HG02870 (cell line): Measurements from ENCODE around the gene GFAP.
A peak's percentile ranks its signal among the peaks of the same experiment; 100 is the strongest.
"Not testable (repeated sequence)": the region's sequence is repeated elsewhere in the genome, so short reads cannot be mapped to it uniquely, and the experiment has no call there.

Experiments
- ATAC-seq: cut with Tn5 transposase; IDR thresholded peaks from one replicate; pipeline ENCODE4 v1.9.1; 2021; ENCODE audit warnings: mild to moderate bottlenecking, moderate library complexity; ENCODE audit not compliant: unreplicated experiment

Gene GFAP

DNA sequence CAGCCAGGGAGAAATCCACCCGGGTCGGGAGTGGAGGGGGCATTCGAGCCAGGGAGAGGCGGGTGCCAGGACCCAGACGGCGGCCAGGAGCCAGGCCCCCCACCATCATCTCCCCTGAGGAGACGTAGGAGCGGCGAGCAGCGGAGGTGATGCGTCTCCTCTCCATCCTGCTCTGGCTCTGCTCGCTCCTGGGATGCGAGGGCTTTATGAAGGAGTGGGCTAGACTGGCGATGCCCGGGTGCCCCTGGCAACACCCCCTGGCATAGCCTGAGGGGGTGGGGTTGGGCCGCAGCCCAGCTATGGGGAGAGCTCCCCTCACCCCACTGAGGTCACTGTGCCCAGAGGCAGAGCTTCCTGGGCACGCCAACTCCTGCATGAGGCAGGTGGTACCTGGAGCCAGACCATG, at the start of gene GFAP:
TSS of gene GFAP (minus strand) at position 180 of the 406 bp plus-strand sequence. CDS start at position 166, 14 bp downstream.
- ATAC-seq, result no peak

DNA sequence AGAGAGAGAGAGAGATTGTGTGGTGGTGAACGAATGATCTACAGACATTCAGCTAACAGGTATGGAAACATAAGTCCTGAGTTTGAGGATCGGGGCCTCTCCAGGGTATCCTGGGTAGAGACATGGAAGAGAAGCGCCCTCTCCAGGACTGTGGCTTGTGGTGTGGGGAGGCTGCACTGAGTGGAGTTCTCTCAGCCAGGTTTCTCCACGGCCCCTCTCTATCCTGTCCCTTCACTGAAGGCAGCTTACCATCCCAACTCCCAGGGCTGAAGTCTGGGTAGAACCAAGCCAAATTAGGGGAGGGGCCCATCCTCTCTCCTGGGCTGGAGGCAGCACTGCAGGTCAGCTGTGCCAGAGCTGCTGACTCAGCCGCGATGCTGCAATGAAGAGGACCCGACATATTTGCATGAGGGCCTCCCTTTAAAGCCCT, 46.6 kb upstream of the GFAP start:
- no peak for ATAC-seq

DNA sequence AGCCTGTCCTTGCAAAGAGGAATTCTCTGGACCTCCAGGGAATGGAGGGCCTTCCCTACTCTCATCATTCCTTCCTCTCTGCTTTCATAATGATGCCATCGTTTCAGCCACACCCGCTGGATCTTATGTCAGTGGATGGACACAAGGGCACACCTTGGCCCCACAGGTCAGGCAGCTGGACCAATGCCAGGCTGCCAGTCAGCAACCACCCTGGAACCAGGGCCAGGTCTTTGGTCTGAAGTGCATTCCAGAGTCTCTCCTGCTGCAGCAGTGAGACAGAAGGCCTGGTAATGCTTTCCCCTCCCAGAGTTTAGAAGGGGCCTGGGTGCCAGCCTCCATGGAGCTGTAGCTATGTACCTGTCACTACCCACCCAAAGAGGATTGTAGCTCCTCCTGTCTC, 45.4 kb upstream of the GFAP start:
- no peak for ATAC-seq

DNA sequence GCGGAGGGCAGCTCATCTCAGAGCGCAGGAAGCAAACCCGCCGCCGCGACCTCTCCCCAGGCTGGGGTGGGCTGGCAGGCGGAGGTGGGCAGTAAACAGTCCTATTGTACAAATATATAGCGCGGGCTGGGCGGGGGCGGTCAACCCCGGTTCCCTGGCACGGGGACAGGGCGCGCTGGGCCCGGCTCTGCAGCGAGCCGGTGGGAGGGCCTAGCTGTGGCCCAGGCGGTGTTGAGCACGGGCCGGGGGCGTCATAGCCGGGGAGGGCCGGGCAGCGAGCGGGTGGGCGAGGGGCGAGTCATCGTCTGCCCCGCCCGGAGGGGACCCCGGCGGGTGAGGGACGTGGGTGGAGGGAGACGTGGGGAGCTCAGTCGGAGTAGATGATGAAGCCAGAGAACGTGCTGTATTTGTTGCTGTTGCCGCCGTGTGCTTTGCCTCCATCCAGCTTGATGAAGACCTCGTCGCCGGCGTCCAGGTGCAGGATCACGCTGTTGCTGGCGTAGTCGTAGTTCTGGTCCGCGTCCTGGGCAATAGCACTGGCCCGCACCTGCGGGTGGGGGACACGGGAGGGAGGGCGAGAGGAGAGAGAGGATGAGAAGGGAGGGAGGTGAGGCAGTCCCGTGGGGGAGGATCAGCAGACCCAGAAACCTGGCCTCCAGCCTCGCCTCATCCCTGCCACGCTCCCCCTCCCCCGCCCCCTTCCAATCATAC, 44.7 kb upstream of the GFAP start:
- no peak for ATAC-seq

DNA sequence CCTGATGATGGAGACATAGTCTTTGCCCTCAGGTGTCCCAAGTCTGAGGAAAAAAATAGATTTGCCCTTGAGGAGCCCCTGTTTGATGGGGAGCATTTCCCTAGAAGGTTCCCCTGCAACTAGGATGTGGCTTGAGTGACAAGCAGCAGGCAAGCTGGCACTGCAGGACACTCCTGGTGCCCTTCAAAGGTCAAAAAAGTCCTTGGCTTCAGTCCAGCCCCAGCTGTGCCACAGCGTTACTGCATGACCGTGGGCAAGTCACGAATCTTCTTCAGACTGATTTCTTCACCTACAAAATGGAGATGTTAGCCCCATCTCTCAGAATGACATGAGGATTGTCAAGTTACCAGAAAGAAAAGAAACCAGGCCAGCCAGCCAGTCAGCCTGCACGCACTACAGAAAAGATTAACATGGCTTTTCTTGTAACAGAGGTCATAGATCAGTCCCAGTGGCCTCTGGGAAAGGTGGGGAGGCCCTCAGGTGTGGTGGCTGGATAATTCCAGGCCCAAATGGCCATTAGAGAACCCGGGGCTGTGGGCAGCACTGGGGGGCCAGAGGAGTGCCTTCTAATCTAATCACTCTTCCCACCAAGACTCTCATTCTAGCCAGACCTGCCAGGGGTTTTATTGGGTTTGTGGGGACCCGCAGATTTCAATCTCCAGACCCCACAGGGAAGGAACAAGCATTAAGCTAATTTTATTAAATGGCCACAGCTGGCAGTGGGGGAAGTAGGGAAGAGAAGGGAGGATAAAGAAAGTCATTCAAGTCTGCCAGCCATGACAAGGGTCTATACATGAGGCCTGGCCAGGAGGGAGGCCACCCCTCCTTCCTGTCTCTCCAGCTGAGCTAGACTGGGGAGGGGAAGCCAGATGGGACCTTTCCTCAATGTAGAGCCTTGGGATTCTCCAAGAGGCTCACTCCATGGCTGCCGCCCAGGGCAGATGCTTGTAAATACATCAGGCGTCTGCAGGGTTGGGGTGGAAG, 42.0 kb upstream of the GFAP start:
- no peak for ATAC-seq

DNA sequence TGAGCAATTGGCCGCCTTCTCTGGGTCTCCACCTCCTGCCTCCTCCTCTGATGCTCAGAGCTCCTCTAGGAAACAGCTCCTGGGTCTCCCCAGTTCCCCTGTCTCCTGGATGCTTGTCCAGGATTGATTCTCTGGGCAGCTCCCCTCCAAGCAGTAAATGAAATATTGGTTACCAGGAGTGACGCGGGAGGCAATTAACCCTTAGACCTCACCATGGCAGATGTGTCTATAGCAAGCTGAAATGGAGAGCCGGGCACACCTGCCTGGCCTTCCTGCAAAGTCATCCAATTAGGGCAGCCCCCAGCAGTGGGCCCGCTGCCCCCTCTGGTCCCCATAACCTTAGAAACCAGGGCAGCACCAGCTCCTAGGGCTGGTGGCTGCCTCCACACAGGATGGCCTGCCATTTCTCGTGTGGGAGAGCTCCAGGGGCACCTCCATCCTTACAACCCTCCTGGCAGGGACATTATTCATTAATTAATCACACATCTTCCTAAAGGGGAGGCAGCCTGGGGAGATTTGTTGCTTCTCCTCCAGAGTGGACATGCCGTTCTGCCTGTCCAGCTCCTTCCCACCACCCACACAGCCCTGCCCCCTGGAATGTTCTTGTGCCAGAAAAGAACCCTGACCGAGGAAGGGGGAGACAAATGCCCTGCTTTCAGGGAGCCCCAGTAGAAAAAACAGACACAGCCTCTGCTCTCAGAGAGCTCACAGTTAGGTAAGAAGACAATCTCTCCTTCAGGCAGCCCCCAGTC, 40.5 kb upstream of the GFAP start:
- ATAC-seq, result no peak

DNA sequence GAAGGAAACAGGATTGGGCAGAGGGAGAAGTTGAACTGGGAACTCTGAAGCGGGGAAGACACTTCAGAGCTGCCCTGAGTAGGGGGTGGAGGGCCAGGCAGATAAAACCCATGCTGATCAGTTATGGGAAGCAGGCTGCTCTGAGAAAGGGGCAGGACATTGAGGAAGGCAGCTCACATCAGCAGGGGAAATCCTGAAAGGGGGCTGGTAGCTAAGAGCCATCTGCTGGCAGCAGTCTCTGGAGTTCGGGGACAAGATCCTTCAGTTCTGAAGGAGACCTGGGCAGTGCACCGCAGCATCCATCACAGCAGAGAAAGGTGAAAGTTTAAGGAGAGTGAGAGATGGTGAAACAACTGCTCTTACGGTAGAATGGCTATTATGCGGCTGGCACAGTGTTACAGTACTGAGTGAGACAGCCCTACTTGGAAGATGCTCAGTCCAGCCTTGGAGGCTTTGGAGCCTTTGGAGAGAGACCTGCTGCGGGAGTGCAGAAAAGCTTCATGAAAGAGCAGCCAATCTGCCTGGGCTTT, 37.7 kb upstream of the GFAP start:
- no peak for ATAC-seq

DNA sequence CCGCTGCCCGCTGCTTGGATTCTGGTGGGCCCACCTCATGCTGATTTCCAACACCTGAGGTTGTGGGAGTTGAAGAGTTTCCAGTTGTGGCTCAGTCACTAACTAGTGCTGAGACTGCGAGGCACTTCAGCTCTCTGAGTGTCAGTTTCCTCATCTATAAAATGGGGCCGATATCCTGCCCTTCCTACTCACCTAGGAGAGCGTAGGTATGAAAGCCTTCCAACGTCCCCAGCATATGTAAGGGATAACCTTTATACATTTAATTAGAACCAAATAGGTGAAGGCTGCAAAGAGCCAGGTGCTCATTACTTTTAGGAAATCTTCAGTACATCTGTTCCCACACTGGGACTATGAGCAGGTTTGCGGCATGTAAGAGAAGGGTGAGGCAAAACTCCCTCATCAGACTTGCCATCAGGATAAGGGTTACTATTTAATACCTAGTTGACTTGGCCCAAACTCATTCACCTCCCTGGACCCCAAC, 33.1 kb upstream of the GFAP start:
- no peak for ATAC-seq

DNA sequence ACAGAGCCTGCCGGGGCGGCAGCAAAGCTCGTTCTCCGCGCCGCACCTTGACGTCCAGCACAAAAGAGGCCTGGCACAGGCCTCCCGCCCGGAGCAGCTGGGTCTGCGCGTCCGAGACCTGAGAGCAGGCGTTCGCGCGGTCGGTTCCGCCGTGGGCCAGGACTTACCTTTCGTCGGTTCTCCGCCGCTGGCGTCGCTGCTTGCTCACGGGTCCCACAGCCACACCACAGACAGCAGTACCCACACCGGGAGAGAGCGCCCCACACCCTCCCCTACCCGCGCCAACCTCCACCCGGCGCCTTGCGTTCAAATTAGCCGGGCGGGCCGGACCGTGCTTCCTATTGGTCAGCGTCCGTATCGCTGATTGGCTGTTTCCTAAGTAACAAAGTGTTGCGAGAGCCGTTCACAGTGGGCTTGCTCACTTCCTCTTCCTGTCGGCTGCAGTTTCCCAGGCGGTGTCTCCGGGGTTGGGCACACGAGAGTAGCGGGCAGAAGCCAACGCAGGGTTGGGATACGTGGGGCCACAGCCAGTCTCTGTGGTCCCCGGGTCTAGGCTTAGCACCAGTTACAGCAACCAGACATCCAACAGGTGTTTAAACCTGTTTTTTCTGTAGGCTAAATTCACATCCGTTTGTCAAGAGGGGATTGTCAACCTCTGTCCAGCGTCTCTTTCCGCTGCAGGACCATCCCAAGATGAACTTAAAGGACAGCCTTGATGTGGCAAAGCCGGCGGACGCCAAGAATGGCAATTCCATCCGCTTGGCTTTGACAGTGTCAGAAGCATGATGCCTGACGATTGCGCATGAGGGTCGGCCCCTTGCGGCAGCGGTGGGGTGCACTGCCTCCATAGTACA, 32.4 kb upstream of the GFAP start, which contains the start of gene KIF18B:
TSS of gene KIF18B (minus strand) at position 313 of the 854 bp plus-strand sequence. CDS start 11,429 bp downstream, outside the sequence.
- ATAC-seq, result peak; percentile 92

DNA sequence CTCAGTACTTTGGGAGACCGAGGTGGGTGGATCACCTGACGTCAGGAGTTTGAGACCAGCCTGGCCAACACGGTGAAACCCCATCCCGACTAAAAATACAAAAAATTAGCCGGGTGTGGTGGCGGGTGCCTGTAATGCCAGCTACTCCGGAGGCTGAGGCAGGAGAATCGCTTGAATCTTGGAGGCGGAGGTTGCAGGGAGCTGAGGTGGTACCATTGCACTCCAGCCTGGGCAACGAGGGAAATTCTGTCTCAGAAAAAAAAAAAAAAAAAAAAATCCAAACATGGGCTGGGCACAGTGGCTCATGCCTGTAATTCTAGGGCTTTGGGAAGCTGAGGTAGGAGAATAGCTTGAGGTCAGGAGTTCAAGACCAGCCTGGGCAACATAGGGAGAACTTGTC, 30.4 kb upstream of the GFAP start:
- not testable (repeated sequence) for ATAC-seq

DNA sequence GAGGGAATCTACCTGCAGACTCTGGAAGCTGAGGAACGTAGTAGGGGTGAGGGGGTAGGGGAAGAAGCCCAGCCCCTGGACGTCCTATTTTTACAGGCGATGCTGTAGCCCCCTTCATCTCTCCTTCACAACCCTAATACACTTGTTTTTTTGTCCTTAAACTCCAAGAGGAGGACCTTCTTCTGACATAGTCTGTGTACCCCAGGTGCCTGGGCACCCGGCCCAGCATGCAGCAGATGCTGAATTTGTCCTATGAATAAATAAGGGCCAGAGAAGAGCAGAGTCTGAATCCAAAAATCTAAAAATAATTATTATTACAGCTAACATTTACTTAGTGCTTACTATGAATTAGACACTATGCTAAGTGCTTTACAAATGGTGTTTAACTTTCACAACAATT, 27.2 kb upstream of the GFAP start:
- ATAC-seq, result no peak

DNA sequence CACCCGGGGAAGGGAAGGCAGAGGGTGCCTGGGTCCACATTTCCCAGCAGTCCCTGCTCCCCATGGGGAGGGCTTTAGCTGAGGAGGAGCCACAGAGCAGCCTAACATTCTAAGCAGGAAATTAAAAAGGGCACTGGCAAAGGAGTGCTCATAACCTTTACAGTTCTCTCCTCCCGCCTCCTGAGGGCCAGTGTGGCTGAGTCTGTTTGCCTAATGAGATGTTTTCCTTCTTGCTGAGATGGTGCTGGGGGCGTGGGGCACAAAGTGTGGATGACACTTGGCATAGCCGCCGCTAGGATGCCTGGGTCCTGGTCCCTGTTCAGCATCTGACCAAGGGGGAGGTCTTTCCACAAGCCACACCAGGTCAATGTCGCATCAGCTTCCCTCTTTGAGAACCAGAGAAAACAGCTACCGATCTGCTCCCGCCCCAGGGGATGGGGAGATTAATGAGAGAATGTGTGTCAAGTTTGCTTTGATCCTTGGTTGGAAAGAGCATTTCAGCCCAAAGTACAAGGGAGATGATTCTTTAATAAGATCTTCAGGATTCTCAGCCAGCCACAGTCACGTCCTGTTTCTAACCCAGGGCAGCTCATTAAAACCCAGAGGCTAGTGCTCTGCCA, 26.5 kb upstream of the GFAP start:
- ATAC-seq, result no peak

DNA sequence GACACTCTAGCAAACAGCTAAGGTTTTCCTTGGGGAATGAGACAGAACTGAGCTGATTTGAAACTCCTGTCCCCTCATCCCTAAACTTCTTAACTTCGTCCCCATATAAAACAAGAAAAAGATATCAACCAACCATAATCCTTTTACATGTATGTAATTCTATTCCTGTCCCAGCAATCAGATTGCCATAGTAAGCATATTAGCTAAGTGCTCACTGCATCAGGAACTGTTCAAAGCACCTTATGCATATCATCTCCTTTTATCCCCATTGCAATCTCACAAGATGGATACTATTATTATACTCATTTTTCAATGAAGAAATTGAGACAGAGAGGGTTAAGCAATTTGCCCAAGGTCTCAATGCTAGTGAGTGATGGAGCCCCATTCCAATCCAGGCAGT, 25.5 kb upstream of the GFAP start:
- ATAC-seq, result no peak

DNA sequence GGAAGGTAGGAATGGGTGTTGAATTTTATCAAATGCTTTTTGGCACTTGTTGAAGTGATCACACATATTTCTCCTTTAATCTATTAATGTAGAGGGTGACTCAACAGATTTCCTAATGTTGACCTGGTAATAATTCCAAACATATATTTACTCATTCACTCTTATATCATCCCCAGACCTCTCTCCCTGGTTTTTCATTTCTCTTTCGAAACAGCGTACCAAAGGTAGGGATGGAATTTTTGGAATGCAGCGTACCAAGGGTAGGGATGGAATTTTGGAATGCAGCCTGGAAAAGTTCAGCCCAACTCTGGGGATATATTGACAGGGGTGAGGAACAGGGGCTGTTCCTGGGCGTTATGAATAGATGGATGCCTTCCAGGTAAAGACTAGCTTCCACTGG, 25.0 kb upstream of the GFAP start:
- ATAC-seq, result no peak

DNA sequence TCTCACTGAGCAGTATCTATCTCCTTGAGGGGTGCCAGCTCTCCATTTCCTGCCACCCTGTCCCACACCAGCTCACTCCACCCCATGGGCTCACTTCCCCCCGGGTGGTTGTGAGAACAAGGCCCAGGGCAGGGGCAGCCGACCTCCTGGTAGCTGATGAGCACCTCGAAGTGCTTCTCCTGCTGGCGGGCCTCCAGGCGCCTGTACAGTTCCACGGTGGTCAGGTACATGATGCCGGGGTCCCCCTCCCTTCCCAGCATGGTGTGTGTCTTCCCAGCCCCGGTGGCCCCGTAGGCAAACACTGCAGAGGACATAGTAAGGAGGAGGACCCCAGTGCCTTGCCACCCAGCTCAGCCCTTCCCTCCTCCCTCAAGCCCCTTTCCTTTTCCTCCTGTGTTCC, 19.8 kb upstream of the GFAP start:
- ATAC-seq, result no peak

DNA sequence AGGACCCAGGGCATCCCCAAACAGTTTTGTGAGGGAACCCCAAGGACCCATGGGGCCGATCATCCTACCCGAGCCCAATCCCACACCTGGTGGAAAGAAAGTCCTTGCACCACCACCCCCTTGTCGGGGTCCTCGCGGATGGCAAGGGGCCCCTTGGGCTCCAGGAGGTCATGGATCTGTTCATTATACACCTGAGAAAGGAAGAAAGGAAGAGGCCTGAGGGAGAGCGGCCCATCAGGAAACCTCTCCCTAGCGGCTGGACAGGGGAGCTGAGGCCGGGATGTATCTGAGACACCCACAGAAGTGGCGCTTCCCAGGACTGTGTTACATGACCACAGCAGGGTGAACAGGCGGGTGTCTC, 19.4 kb upstream of the GFAP start:
- ATAC-seq, result no peak

DNA sequence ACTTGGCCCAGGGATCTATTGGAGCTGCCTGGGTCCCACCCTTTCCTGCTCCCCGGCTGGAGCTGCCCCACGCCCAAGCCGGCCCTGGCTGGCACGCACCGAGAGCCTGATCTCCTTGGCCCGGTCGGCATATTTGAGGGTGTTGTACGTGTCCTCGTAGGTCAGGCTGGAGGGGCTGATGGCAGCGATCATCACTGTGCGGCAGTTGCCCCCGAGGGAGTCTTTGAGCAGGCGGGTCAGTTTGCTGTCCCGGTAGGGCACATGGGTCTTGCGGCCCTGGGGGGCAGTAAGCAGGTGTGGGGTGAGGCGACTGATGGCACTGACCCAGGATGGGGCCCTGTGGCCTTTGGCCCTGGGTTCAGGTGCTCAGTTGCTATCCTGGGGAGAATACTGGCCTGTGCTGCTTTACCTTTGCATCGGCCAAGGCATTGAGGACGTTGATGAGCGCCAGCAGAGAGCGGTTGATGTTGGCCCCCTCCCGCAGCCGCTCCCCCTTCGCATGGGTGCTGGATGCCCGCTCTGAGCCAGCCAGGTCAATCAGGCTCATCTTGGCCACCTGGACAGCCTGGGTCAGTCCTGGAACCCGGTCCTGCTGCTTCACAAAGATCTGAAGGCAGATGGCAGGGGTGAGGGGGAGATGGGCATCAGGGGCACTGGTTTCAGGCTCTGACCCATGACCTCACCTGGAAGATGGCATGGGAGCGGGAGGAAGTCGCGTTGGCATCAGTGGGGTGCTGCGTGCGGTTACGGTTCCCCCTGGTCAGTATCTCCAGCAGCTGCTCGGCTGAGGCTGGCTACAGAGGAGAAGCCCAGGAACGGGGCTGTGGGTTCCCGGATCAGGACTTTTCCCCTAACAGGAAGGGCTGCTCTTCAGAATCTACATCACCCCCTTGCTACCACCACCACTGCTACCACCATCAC, 18.8 kb upstream of the GFAP start:
- ATAC-seq, result no peak

DNA sequence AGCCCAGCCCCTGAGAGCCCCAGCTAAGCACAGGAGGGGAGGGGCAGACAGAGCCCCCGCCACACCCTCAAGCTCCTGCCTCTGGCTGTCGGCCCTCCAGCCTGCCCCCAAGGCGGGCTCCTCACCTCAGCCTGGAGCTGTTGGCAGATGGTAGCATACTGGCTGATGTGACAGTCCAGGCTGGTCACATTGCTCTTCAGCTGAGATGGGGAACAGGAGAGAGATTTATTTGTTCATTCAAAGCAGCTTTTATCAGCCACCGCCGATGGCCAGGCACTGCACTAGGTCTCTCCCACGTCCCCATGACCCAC, 17.4 kb upstream of the GFAP start:
- no peak for ATAC-seq
